DMS79 (cell line): Measurements from ENCODE around the gene SPRED2.
A peak's percentile ranks its signal among the peaks of the same experiment; 100 is the strongest.

Experiments
- DNase-seq: peaks from one replicate; lab custom pipeline; 2025; lab: John Stamatoyannopoulos, UW

SPRED2 gene

GRCh38 chr2:65366595-65367125, 65.7 kb downstream of the SPRED2 start:
- no peak for DNase-seq

- no peak for DNase-seq
Observed at GRCh38 chr2:65364986-65365733, 67.2 kb downstream of the SPRED2 start.

DNA sequence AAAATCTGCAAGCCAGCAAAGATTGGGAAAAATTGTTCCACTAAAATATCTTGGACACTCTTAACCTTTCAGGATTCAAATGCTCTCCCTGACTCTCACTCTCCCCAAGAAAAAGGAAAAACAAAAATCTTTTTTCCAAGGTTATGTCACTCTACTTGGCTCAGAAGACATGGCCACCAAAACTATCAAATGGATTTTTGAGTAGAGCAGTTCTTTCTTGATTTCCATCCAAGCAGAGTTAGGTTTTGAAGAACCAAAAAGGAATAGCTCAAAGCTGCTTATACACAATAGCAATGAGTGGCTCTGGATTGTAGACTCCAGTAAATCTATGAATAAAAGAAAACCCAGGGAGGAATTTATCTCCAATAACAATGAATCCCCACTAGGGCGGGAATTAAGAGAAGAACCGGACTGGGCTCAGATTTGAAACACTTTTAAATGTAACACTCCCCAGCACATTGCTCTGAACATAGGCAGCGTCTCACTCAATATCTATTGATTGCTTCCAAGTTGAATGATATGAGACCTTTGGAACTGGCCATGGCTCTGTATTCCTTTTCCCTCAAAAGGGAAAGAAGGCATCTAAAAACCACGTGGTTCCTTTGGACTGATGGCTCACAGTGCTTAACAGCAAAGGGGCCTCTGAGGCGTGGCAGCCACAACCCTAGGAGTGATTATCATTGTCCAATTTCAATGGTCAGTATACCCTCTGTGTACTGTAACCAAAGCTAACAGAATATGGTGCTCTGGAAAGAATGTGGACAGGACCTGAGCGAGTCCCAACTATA, 68.3 kb downstream of the SPRED2 start:
- no peak for DNase-seq

GRCh38 chr2:65361623-65362022, 70.8 kb downstream of the SPRED2 start:
- DNase-seq, result no peak

GRCh38 chr2:65360441-65360840, 72.0 kb downstream of the SPRED2 start:
- no peak for DNase-seq

DNA sequence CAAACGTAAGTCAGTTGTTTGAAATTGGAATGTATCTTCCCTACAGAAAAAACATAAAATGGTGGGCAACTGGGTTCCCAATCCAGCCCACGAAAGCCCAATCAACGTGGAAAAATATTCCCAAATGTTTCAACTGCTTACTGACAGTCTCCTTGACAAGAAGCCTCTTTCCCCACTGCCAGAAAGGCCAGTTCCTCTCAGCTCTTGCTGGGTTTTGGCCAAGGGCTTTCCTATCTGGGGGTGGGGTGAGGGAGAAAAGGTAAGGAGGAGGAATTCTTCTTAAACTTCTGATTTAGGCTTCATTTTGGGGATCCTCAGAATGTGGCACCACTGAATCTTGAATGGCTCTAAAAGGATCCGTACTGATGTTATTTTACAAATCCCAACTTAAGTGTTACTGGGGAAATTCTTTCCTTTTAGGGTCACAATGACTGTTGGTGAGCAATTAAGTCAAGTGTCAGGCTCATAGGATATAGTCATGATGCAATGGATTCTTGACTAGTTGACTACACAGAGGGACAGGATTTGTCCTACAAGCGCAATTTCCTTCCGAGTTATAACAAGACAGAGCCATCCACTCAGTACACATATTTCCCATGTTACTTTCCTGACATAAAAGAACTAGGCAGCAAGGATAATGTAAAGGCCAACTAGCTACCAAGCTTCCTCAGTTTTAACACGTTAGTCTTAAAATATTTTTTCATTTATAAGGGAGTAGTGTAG, 73.6 kb downstream of the SPRED2 start:
- no peak for DNase-seq

- DNase-seq, result no peak
Observed at GRCh38 chr2:65357959-65358294, 74.5 kb downstream of the SPRED2 start.

DNA sequence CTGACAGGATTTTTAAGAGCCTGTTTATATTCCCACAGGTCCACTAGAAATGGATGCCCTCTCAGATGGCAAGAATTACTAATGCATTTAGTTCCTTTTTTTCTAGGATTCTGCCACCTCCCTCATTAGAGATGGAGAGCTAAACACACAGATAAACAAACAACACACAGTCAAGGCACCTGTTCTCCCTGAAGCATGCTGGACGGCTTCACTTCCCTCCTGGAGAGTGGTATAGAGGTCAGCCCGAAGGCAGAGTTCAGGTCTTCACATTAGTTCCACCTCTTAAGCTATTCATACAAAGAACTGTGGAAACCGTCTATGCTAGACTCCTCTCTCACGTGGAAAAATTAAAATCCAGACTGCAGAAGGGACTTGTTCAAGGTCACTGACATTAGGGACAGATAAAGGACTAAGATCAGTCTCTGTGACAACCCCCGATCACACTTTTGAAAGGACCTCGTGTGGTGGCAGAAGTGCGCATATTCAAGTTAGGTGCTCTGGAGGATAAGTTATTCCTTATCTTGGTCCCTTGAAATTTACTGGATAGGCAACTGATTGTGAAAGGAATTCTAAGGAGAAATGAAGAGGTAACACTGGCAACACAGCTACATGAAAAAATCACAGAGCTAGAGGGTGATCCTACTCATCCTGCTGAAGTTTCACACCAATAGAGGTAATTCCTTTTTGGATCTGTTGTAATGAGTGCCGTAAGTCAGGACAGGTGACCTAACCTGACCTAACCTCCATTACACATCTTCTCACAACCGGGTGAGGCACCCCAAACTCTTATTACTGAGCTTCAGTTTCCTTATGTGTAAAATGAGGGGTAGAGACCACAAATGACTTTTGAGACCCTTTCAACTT, 75.1 kb downstream of the SPRED2 start:
- DNase-seq, result peak; percentile 50

GRCh38 chr2:65355186-65355831, 77.1 kb downstream of the SPRED2 start:
- DNase-seq, result no peak

GRCh38 chr2:65354773-65355172, 77.6 kb downstream of the SPRED2 start:
- no peak for DNase-seq

DNA sequence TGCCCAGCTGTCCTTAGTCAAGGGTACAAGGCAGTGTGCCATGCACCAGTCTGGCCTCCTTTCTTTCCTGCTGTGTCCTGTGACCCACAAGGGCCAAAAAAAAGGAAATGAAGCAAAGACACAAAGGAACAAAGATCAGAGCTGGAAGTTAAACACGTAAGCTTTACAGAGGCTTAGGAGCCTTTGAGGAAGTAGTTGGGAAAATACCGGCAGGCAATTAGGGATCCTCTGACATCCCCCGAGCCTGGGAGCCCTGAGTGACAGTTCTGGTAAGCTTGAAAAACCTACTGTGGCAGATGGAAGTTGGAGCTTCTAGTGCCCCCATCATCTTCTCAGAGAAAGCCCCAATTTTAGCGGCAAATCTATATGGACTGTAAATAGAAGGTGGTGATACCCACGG, 78.5 kb downstream of the SPRED2 start:
- DNase-seq, result no peak

DNA sequence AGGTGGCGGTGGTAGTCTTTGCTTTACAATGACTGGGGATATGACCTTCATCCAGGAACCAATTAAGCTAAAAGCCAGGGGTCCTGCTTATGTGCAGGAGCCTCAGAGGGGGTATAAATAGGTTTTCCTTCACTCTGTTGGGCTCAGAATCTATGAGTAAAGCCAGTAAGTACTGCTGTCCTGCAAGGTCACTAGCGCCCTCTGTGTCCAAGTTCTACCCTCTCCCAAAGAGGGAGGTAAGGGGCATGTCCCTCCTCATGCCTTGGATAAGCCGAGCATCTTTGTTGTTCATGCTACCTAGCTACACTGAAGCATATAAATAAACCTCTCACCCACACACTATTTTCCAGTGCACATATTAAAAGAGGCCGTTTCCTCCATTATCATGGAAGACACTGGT, 79.4 kb downstream of the SPRED2 start:
- no peak for DNase-seq

GRCh38 chr2:65351948-65352595, 80.3 kb downstream of the SPRED2 start:
- peak; percentile 47 for DNase-seq

DNA sequence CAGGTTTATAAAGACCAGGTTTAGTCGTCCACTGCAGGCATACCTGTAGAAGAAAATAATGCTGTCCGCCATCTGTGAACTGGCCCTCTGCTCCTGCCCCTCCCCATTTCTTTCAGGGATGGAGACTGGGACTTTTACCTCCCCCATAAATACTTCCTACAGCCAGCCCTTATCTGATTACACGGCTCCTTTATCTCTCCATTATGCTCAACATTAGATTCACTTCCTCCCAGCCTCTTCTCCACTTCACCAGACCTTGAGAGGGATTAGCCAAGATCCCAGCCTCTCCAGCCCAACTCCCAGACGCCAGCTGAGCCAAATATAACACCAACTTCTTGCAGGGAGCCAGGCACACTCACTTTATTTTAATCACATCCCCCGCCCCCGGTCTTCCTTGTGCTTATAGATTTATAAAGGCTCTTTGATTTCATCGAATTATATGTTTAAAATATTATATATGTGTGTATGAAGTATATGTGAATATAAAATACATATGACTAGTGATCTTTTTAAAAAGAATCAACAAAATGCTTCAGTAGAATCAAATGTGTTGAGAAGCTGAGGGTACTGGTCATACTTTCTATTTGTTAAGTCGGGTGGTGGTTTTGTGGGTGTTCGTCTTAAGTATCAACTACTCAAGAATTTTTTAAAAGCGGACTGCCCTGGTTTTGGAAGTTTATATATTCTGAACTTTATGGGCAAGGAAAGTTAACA, 81.0 kb downstream of the SPRED2 start:
- peak; percentile 71 for DNase-seq

DNA sequence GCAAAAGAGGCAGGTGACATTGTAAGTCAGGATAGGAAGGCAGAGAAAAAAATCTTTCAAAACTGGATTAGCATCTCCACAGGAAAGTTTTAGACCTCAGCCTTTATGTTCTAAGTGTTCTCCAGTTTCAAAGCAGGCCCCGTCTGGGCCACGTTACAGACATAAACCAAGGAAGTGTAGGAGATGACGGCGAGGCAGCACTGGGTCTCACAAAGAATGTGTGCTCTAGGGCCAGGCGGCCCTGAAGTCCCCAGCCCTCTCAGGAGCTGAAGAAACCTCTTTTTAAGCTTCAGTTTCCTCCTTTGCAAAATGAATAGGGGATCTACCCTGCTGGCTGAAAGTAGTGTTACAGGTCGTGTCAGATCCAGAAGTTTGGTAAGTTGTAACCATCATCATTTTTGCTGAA, 81.7 kb downstream of the SPRED2 start:
- DNase-seq, result no peak

DNA sequence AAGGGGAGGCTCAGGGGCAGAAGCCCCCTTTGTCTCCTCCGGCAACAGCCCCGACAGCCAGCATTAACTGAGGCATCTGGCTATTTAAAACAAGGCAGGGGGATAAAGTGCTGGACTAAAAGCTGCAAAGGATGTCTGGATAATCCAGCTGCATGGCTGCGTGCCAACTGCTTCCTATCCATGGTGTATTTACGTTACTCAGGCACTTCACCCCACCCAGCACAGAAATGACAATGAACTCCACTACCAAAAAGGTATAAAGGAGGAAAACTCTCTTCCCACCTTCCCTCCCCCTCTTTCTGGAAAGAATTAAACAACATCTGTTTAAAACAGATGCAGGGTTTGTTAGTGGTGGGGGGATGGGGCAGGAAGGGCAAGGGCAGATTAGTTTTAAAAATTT, 82.5 kb downstream of the SPRED2 start:
- peak; percentile 19 for DNase-seq

GRCh38 chr2:65347913-65348312, 84.5 kb downstream of the SPRED2 start:
- no peak for DNase-seq

DNA sequence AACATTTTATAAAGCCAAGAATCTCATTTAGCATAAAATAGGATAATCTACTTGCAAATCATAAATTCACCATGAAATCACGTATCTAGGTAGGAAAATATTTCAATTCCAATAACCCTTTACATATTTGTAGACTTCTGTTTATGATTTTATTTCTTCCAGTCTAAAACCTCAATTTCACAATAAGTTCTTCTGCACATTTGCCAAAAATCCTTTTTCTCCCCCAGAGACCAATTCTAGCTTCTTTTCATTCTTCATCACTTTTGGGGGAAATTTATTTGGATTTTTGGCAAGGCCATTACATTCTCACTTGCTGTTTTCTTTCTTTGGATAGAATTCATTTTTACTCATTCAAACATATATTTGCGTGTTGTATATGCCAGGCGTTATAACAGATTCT, 86.8 kb downstream of the SPRED2 start:
- no peak for DNase-seq

DNA sequence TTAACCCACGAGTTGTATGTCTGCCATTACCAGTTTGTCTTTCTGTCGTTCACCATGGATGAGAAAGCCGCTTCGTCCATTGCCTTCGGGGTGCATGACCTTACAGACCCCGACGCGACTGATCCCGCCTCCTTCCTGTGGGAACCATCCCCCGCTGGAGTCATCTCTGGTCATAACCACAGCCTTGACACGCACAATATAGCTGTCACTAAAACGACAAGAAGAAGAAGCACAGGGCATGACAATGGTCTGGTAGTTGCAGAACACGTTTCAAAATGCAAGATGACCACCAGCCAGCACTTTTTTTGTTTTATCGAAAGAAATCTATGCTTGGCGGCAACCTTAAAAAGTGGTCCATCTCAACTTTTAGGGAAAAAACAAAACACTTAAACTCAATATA, 87.7 kb downstream of the SPRED2 start:
- DNase-seq, result no peak

DNA sequence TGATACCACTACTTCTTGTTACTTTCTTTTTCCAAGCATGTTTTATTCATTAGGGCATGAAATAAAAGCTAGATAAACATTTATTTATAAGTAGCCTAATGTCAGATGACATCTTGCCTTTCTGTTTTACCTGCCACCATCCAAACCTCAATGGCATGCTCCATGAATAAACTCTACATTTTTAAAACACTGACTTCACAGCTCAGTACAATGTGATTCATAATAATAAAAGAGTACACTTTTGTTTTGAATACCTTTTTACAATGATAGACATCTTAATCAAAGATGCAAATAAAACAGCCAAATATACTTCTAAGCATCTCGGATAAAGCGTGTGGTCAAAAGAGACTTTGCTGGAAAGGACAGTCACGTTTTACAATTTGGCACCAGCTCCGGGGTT, 88.2 kb downstream of the SPRED2 start:
- no peak for DNase-seq
